Measurements from ENCODE around the gene VRTN.

The VRTN gene

GRCh38 chr14:74400031-74400685, 51.9 kb downstream of the VRTN start:
- no peak for FAIRE-seq

GRCh38 chr14:74400919-74401503, 52.7 kb downstream of the VRTN start:
- no peak for FAIRE-seq

- no peak for FAIRE-seq
Observed at GRCh38 chr14:74401504-74402241, 53.4 kb downstream of the VRTN start.

GRCh38 chr14:74402401-74403251, 54.4 kb downstream of the VRTN start:
- no peak for FAIRE-seq

GRCh38 chr14:74403619-74404417, 55.5 kb downstream of the VRTN start:
- FAIRE-seq = no peak

GRCh38 chr14:74404435-74404834, 56.2 kb downstream of the VRTN start:
- no peak for FAIRE-seq

- no peak for FAIRE-seq
Observed at GRCh38 chr14:74405663-74406062, 57.4 kb downstream of the VRTN start.

- no peak for FAIRE-seq
Observed at GRCh38 chr14:74407021-74407800, 58.9 kb downstream of the VRTN start.

- FAIRE-seq = no peak
Observed at GRCh38 chr14:74407801-74408154, 59.5 kb downstream of the VRTN start.

- FAIRE-seq = no peak
Observed at GRCh38 chr14:74408870-74409269, 60.6 kb downstream of the VRTN start.

- FAIRE-seq = no peak
Observed at GRCh38 chr14:74409441-74409840, 61.2 kb downstream of the VRTN start.
